Stimulated activated CD4-positive, alpha-beta T cell treated with anti-CD3 and anti-CD28 coated beads, Interleukin-4, amount 100 ng/mL, for 48 hours (primary cell): Measurements from ENCODE around the gene MRPL20.
"Not testable (repeated sequence)": the region's sequence is repeated elsewhere in the genome, so short reads cannot be mapped to it uniquely, and the experiment has no call there.

Experiments used
- DNase-seq, 2 donors: peaks; one replicate each; pipeline ENCODE4 v3.0.0-alpha.2; 2020; ENCODE audit warnings: low read depth in 2 of 2

Gene MRPL20

GRCh38 chr1:1406821-1407635 is at the start of gene MRPL20:
Gene MRPL20, minus strand, starts transcription at chr1:1407293. Its CDS starts 76 bp downstream, at chr1:1407217.
- peak; percentile 92 to 94 for DNase-seq

GRCh38 chr1:1456683-1457255 is 49.7 kb upstream of the MRPL20 start:
- not testable (repeated sequence) for DNase-seq

DNA sequence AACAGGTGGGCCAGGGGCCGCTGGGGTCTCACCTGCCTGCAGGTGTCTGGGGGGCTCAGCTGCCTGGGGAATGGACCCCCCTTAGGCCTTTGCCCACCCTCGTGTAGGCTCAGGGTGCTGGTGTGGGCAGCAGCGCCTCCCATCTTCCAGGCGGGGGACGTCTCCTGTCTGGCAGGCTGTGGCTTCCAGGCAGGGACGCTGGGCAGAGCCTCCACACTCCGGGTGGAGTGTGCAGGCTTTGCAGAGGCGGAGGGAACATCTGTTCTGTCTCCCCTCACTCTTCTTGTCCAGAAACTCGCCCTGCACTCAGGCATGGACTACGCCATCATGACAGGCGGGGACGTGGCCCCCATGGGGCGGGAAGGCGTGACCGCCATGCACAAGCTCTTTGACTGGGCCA is 48.8 kb upstream of the MRPL20 start:
- not testable (repeated sequence) for DNase-seq

GRCh38 chr1:1455366-1455884 is 48.3 kb upstream of the MRPL20 start:
- DNase-seq: no peak

- not testable (repeated sequence) for DNase-seq
Measured at GRCh38 chr1:1454286-1455056, 47.4 kb upstream of the MRPL20 start.

- DNase-seq: no peak
Measured at GRCh38 chr1:1452882-1453281, 45.8 kb upstream of the MRPL20 start.

DNA sequence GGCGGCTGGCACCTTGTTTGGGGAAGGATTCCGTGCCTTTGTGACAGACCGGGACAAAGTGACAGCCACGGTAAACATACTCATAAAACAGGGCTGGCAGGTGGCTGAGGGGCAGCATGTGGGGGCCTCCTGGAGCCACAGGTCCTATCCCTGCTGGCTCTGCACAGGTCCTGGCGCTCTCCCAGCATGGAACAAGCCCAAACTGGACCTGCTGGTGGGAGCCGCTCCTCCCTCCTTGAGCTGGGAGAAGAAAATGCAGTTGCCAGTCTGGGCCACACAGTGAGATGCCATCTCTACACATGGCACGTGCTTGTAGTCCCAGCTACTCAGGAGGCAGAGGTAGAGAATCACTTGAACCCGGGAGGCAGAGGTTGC is 45.3 kb upstream of the MRPL20 start:
- not testable (repeated sequence) for DNase-seq

DNA sequence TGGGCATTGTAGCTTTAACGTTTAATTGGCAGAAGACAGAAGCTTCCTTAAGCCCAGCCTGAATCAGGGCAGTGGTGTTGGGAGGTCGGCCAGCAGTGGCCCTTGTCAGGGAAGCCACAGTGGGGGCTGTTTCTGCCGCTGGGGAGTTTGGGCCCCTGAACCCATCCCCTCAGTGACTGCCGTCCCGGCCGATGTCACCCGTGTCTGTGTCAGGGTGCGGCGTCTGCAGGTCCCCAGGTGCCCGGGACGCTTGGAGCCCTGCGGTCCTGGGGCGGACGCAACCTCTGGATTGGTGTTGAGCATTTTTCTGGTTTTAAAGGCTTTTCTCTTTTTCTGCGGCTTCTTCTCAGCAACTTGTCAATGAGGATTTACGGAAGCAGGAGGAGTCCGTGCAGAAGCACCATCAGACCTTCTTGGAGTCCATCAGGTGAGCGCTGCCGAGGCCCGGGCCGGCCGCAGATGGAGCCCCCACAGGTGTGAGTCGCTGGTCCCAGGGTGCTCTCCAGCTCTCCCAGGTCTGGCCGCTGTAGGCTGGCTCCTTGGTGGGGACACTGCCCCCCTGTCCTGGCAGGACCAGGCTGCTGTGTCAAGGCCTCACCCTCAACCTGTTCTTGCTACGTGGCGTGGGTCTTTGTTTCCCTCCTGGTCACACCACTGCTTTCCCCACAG is 44.7 kb upstream of the MRPL20 start:
- DNase-seq: no peak

DNA sequence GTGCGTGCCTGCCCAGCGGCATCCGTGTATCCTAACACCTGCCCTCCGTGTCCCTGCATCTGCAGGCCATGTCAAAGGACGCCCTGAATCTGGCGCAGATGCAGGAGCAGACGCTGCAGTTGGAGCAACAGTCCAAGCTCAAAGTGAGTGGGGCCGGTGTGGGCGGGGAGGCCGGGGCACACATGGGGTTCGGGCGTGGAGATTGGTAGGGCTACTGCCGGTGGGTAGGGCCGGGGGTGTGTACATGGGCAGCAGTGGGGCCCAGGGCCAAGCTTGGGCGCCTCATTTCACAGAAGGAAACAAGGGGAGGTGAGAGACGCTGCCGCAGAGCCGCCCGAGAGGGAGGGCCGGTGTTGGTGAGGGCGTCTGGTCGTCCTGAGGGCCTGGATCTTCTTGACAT is 43.5 kb upstream of the MRPL20 start:
- not testable (repeated sequence) for DNase-seq

DNA sequence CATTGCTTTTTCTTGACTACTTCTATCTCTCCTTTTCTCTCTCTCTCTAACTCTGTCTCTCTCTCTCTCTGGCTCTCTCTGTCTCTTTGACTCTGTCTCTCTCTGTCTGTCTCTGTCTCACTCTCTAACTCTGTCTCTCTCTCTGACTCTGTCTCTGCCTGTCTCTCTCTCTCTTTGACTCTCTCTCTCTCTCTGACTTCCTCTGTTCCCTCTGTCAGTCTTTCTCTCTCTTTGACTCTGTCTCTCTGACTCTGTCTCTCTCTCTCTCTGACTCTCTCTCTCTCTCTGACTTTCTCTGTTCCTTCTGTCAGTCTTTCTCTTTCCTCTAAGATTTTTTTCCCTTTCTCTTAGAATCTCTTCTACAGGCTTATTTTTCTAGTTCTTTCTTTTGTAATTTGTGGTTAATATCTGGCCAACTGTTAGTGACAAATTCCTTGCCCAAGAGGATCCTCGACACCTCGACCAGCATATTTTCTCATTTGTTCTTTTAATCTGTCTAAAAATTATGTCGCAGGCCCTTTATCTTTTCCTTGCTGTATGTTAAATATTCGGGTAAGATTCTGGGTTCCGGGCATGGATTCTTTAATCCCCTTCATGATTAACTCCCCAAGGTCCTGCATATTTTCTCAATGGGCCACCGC is 42.1 kb upstream of the MRPL20 start, which contains the start of gene ATAD3C:
TSS of gene ATAD3C (plus strand) at position 591 of the 641 bp plus-strand sequence. CDS start 995 bp downstream, outside the sequence.
- DNase-seq: no peak

DNA sequence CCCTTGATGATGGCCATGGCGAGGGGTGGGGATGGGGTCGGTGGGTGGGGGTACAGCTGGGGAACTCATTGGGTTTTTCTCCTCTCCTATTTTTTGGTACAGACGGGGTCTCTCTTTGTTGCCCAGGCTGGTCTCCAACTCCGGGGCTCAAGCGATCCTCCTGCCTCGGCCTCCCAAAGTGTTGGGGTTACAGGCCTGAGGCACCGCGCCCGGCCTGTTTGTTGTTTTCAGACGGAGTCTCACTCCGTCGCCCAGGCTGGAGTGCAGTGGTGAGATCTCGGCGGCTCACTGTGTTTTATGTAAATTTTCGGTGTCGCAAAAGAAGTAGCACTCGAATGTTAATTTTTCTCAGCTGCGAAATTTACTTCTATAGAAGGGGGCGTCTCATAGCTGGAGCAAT is 39.5 kb upstream of the MRPL20 start:
- not testable (repeated sequence) for DNase-seq

- DNase-seq: no peak
Measured at GRCh38 chr1:1442069-1442770, 35.1 kb upstream of the MRPL20 start.

GRCh38 chr1:1441002-1441888 is 34.2 kb upstream of the MRPL20 start:
- DNase-seq: peak; percentile 50 to 54

DNA sequence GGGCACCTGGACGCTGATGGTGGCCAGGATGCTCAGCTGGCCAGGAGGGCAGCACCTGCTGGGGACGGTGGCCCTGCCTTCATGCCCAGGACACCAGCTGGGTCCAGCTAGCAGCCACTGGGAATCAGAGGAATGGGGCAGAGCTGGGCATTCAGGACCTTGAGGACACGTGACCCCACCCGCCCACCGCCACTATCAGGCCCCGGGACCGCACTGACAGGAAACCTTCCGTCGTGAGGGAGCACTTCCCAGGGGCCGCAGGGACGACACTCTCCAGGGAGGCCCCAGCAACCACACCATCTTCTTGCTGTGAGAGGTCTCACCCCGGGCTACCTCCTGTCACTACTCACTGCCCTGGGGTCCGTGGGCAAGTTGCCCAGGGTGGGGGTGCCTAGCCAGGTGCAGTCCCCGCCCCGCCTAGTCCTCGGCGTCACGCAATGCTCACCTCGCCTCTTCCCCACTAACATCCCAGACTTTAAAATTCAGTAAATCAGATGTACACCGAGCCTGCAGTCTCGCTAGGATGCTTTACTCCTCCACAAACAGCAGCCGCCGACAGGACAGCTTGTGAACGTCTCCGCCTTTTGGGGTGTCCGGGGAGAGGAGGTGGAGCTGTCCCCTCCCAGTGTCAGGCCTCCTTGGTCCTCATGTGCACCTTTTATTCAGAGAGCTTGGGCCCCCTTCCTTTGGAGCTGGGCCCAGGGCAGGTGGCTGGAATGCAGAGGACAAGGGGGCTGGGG is 33.3 kb upstream of the MRPL20 start:
- no peak for DNase-seq

- no peak for DNase-seq
Measured at GRCh38 chr1:1439546-1440261, 32.6 kb upstream of the MRPL20 start.

DNA sequence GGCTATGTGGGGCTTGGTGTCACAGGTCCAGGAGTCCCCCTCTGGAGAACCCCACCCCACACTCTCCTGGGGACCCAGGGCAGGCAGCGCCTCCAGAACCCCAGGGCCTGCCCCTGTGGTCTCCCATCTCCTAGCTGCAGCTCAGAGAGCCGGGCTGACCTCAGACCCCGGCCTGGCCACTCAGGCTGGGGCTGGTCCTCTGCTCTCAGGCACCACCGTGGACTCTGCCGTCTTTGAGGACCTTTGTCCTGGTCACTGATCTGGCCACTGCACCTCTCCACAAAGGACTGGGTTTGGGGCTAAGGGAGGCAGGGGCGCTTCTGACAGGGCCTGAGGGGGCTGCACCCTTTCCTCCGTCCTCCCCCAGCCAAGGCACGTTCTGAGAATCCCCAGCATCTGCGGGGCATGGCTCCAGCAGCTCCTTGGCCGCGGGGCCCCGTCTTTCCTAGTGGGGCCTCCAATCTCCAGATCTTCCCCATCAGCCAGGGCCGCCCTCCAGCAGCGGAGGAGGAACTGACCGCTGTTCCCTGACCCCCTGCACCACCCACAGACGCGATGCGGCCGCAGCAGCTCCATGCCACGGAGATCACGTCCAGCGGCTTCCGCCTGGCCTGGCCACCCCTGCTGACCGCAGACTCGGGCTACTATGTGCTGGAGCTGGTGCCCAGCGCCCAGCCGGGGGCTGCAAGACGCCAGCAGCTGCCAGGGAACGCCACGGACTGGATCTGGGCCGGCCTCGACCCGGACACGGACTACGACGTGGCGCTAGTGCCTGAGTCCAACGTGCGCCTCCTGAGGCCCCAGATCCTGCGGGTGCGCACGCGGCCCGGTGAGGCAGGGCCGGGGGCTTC is 31.7 kb upstream of the MRPL20 start:
- no peak for DNase-seq

DNA sequence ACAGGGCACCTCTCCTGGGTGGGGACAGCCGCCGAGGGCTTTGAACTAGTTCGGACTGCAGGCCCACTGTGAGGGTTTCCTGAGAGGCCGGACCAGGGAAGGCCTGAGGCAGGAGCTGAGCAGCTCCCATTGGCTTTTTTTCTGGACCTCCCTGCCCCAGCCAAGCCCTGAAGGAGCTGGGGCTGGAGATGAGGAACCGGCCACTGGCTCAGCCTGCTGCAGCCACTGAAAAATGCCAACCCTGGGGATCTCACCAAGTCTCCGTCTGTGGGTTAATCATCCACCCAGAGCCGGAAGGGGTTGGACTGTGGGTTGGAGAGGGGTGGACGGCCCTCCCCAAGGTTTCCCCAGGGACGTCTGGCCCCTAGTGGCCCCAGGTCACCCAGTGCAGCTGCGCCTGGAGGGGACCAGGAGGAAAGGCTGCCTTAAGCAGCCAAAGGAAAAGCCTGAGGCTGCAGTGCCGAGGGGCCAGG is 30.8 kb upstream of the MRPL20 start:
- DNase-seq: no peak
